GOT3 (cell line): Measurements from ENCODE around the gene CTSZ.
"Not testable (repeated sequence)": the region's sequence is repeated elsewhere in the genome, so short reads cannot be mapped to it uniquely, and the experiment has no call there.

ENCODE experiments used
- DNase-seq: peaks from one replicate; lab custom pipeline; 2025; ENCODE audit warnings: mixed read lengths; lab: John Stamatoyannopoulos, UW

The CTSZ gene

DNA sequence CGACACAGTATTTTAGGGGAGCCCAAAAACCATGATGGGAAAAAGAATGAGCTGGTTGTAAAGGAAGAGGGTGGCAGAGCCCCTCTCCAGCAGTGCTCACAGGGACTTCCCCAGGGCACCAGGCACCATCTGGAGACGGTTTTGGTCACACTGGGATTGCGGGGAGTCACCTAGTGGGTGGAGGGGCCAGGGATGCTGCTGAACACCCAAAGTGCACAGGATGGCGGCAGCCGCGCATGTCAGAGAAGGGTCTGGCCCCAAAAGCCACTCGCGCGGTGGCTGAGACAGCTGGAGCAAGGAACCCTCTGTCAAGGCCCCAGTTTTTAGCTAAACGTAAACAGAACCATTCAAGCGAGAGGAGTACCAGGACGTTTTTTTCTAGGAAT, 10.8 kb downstream of the CTSZ start:
- DNase-seq, result no peak

GRCh38 chr20:58995461-58996225, 11.4 kb downstream of the CTSZ start:
- DNase-seq, result no peak

- DNase-seq, result no peak
These were observed 12.5 kb downstream of the CTSZ start for GRCh38 chr20:58994390-58995159.

DNA sequence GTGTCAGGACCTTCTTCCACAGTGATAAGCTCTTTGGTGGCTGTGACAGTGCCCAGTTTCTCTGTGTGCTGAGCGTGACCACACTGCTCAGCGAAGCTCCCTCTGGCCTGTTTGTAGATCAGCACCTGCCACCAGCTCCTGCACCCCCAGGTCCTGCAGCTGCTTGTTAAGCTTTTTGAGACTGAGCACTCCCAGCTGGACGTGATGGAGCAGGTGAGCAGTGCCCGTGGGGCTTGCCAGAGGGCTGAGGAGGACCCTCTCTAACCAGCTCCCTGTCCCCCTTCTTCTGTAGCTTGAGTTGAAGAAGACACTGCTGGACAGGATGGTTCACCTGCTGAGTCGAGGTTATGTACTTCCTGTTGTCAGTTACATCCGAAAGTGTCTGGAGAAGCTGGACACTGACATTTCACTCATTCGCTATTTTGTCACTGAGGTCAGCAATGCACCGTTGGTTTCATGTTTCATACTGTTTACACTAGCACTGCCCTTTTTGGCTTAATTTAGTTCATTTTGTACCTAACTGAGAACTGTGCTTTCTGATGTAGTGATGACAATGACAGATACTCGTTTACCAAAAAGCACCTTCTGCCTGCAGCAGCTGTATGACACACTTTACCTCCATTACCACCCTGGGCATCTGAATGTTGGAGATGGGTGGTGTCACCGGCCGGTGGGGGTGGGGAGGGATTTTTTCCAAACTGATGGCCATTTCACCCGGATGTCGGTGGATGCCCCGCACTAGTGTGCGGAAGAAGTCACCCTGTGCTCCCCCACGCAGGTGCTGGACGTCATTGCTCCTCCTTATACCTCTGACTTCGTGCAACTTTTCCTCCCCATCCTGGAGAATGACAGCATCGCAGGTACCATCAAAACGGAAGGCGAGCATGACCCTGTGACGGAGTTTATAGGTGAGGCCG, 13.5 kb downstream of the CTSZ start:
- DNase-seq, result no peak

GRCh38 chr20:58992911-58993310, 14.1 kb downstream of the CTSZ start:
- DNase-seq, result no peak

- no peak for DNase-seq
These were observed 15.3 kb downstream of the CTSZ start for GRCh38 chr20:58991715-58992114.

DNA sequence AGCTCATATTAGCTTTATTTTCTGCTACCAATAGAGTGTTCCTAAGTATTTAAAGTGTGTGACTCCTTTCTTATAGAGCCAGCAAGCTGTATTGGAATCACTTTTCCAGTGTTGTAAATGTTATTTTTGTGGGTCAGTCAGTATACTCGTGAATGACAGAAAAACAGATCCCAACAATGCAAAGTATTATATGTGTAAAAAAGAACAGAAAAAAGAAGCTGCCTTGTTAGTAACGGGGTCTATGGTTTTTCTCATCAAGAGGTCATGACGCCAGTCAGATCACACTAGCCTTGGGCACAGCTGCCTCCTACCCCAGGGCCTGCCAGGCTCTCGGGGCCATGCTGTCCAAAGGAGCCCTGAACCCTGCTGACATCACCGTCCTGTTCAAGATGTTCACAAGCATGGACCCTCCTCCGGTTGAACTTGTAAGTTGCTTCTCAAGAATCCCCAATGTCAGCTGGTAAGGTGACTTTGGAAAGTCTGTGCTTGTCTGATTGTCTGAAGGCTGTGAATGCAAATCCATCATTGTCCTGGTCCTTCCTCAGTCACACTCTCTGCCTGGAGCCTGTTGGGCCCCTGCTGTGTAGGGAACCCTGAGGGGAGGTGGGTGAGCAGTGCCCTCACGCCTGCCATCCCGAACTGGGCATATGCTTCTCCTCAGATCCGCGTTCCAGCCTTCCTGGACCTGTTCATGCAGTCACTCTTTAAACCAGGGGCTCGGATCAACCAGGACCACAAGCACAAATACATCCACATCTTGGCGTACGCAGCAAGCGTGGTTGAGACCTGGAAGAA, 16.2 kb downstream of the CTSZ start:
- DNase-seq, result no peak

GRCh38 chr20:58989196-58989595, 17.9 kb downstream of the CTSZ start:
- no peak for DNase-seq

DNA sequence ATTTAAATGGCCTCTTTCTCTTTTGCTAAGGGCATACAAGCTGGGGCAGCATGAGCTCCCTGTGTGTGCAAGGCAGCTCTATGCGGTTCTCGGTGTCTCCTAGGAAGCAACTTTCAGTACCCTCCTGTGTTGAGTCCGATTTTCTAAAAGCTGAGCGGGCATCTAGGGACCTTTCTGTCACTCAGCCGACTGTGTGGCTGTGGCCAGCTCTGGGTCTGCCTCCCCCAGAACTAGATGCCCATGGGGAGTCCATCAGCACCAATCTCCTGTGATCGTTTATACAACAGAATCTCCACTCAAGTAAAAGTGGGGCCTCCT, 18.5 kb downstream of the CTSZ start:
- DNase-seq, result no peak

GRCh38 chr20:58987790-58988564, 19.1 kb downstream of the CTSZ start:
- no peak for DNase-seq

GRCh38 chr20:58986968-58987517, 20.0 kb downstream of the CTSZ start:
- DNase-seq, result no peak

DNA sequence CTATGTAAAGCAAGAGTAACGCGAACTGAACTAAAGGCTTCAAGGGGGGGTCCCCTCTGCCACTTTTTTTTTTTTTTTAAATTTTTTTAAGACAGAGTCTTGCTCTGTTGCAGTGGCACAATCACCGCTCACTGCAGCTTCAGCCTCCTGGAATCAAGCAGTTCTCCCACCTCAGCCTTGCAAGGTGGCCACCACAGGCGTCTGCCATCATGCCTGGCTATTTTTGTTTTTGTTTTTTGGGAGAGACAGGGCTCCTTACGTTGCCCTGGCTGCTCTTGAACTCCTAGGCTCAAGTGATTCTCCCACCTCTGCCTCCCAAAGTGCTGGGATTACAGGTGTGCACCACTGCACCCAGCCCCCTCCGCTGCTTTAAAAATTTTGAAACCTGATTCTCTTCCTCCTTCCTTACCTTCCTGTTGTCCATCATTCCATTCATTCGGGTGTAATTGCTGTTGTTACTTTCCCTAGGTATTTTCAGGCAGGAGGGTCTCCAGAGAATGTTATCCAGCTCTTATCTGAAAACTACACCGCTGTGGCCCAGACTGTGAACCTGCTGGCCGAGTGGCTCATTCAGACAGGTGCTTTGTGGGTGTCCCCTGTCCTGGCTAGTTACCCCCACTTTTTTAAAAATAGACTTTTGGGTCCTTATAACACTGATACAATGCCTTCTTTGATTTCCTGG, 20.6 kb downstream of the CTSZ start:
- DNase-seq, result no peak

DNA sequence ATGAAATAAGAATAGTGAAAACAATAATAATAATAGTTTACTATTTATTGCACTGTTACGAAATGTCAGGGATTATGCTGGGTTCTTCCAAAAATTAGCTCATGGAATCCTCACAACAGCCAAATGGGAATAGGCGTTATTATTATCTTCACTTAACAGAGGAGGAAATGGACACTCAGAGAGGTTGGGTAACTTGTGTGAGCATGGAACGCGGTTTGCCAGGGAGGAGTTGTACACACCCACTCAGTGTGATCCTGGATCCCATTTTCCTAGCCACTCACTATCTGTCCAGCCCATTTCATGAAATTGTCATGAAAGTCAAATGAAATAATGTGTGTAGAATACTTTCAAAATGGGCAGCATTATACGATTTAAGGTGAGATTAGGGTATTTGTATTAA, 21.4 kb downstream of the CTSZ start:
- no peak for DNase-seq

- no peak for DNase-seq
These were observed 22.4 kb downstream of the CTSZ start for GRCh38 chr20:58984691-58985090.

DNA sequence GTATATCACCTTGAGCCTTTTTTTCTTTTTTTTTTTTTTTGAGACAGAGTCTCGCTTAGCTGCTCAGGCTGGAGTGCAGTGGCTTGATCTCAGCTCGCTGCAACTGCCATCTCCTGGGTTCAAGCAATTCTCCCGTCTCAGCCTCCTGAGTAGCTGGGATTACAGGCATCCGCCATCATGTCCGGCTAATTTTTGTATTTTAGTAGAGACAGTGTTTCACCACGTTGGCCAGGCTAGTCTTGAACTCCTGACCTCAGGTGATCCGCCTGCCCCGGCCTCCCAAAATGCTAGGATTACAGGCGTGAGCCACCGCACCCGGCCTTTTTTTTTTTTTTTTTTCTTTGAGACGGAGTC, 24.0 kb downstream of the CTSZ start:
- not testable (repeated sequence) for DNase-seq

GRCh38 chr20:58982406-58983114, 24.5 kb downstream of the CTSZ start:
- no peak for DNase-seq

GRCh38 chr20:58981628-58982364, 25.3 kb downstream of the CTSZ start:
- DNase-seq, result no peak

- DNase-seq, result peak; percentile 84
These were observed 26.1 kb downstream of the CTSZ start, which contains the start of gene NELFCD for GRCh38 chr20:58980711-58981627. Gene NELFCD (plus strand): TSS chr20:58981256. CDS start chr20:58981310, 54 bp downstream.
